ENCODE data around the gene SBF2.

SBF2 gene

DNA sequence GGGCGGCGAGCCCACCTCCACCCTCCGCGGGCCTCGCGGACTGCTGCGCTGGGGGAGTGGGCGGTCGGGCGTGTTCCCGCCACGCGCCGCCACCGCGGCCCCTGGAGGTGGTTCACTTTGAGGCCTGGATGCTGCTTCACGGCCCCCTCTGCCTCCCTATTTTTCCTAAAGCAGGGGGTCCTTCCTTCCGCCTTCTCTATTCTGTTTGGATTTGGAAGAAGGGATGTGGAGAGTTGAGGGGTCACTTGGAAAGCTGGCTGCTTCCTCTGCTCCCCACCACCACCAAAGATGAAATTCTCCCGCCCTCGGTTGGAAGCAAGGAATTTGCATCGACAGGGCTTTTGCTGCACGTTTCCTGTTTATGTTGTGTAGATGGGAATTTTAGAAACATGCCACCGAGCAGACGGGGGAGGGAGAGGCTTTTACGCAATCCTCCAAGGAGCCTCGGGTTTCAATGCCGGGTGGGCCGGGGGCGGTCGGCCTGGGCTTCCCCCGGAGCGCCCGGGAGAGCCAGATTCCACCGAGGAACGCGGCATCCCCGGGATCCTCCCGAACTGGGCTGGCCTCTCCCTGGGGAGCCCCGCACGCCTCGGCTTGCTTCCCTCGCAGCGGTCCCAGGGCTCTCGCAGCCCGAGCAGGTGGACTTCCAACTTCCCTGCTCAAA, 403 bp upstream of the SBF2 start:
- Histone ChIP-seq H3K79me2 (ENCODE audit: control insufficient read depth, low read length) (peaks cover 5% of the 10 kb centered on the region; the same call in 1 of the 2 replicates), H3K27me3 (ENCODE audit: control insufficient read depth, low read length) (peaks cover 37% of the 10 kb centered on the region), H3K4me2 (ENCODE audit: low read length) (peak overlapping the region; percentile 100), H3K9me2 (replicated peaks; ENCODE audit: control insufficient read depth, low read length) (no peaks in the 10 kb centered on the region), H3K27ac (ENCODE audit: low read depth, low read length) (no peak overlapping the region), H4K20me1 (ENCODE audit: control insufficient read depth, insufficient read depth, low read depth, low read length) (no peaks in the 10 kb centered on the region), H3K4me3 (ENCODE audit: low read length) (peak overlapping the region; percentile 97), H3K4me1 (ENCODE audit: control insufficient read depth, low read length) (peaks cover 29% of the 10 kb centered on the region), H3K9me3 (ENCODE audit: control insufficient read depth, insufficient read depth, low read length) (no peaks in the 10 kb centered on the region), H3K36me3 (ENCODE audit: control insufficient read depth, low read length) (no peaks in the 10 kb centered on the region), H3F3A (ENCODE audit: control insufficient read depth, insufficient read depth) (peaks cover 6% of the 10 kb centered on the region; the same call in 1 of the 2 replicates)
- no peak for TF ChIP-seq EZH2phosphoT487 (IDR thresholded peaks at IDR 0.05; ENCODE audit: borderline replicate concordance, low read length)
- TF ChIP-seq, protein P1, sequence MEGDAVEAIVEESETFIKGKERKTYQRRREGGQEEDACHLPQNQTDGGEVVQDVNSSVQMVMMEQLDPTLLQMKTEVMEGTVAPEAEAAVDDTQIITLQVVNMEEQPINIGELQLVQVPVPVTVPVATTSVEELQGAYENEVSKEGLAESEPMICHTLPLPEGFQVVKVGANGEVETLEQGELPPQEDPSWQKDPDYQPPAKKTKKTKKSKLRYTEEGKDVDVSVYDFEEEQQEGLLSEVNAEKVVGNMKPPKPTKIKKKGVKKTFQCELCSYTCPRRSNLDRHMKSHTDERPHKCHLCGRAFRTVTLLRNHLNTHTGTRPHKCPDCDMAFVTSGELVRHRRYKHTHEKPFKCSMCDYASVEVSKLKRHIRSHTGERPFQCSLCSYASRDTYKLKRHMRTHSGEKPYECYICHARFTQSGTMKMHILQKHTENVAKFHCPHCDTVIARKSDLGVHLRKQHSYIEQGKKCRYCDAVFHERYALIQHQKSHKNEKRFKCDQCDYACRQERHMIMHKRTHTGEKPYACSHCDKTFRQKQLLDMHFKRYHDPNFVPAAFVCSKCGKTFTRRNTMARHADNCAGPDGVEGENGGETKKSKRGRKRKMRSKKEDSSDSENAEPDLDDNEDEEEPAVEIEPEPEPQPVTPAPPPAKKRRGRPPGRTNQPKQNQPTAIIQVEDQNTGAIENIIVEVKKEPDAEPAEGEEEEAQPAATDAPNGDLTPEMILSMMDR (IDR thresholded peaks at IDR 0.05; ENCODE audit: low read depth, low read length, poor library complexity, severe bottlenecking): no peak

DNA sequence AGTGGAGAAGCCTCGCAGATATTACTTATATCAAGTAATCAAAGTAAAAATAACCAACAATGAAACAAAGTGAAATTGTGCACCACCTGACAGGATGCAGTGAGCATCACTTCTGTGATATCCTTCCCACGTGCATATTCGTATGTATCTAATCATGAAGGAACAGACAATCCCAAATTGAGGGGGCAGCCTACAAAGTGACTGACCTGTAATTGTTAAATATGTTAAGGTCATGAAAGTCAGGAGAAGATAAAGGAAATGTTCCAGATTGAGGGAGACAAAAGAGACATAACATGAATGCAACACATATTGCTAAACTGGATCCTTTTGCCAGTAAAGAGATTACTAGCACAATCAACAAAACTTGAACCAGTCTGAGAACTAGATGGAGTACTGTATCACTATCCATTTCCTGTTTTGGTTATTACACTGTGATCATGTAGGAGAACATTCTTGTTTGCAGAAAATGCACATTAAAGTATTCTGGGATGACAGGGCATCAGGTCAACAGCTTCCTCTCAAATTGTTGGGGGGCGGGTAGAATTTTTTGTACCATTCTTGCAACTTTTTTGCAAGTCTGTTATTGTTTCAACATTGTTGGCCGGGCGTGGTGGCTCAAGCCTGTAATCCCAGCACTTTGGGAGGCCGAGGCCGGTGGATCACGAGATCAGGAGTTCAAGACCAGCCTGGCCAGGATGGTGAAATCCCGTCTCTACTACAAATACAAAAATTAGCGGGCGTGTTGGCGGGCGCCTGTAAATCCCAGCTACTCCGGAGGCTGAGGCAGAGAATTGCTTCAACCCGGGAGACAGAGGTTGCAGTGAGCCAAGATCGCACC, 2.0 kb downstream of the SBF2 start:
- no peaks in the 10 kb centered on the region for H3K9me2 ChIP-seq (replicated peaks; ENCODE audit: control insufficient read depth, low read length)
- peak overlapping the region; percentile 8; the same call in 1 of the 2 replicates for H3K4me2 ChIP-seq (ENCODE audit: low read length)
- no peaks in the 10 kb centered on the region for H3K9me3 ChIP-seq (ENCODE audit: control insufficient read depth, insufficient read depth, low read length)
- H3K36me3 ChIP-seq (ENCODE audit: control insufficient read depth, low read length): no peaks in the 10 kb centered on the region
- no peak overlapping the region for H3K4me3 ChIP-seq (ENCODE audit: low read length)
- H3K27me3 ChIP-seq (ENCODE audit: control insufficient read depth, low read length): peaks cover 29% of the 10 kb centered on the region
- TF ChIP-seq EZH2phosphoT487 (IDR thresholded peaks at IDR 0.05; ENCODE audit: borderline replicate concordance, low read length): no peak
- TF ChIP-seq, protein P1 (IDR thresholded peaks at IDR 0.05; ENCODE audit: low read depth, low read length, poor library complexity, severe bottlenecking): no peak
- no peaks in the 10 kb centered on the region for H4K20me1 ChIP-seq (ENCODE audit: control insufficient read depth, insufficient read depth, low read depth, low read length)
- H3F3A ChIP-seq (ENCODE audit: control insufficient read depth, insufficient read depth): peaks cover 4% of the 10 kb centered on the region; the same call in 1 of the 2 replicates
- H3K79me2 ChIP-seq (ENCODE audit: control insufficient read depth, low read length): peaks cover 5% of the 10 kb centered on the region; the same call in 1 of the 2 replicates
- H3K4me1 ChIP-seq (ENCODE audit: control insufficient read depth, low read length): peaks cover 29% of the 10 kb centered on the region
- H3K27ac ChIP-seq (ENCODE audit: low read depth, low read length): no peak overlapping the region

DNA sequence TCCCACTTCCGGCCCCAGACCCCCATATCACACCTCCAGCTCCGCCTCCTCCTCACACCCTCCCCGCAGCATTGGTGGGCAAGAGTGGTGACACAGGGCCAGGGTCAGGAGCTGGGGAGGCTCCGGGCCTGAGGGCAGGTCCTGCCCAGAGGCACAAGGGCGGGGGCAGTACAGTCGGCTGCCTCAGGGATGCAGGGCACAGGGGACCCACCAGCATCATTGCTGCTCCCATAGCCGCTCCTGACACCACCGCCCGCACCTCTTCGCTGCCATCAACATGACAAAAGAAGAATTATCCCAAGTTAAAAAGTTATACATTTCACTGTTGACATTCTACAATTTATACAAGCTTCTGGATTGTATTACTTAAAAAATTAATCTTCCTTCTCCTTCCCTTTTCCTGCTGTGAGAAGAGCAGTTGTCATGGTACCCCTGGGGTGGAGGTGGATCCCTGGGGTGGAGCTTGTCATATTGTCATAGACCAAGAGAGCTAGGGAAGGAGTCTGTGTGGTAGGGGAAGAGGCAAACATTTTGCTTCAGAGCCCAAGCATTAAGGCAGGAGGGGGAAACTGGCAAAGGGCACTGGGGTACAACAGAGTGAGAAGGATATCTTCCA, 4.1 kb downstream of the SBF2 start:
- Histone ChIP-seq H3K27me3 (ENCODE audit: control insufficient read depth, low read length) (peaks cover 10% of the 10 kb centered on the region), H3K4me2 (ENCODE audit: low read length) (no peak overlapping the region), H4K20me1 (ENCODE audit: control insufficient read depth, insufficient read depth, low read depth, low read length) (no peaks in the 10 kb centered on the region), H3K79me2 (ENCODE audit: control insufficient read depth, low read length) (peaks cover 5% of the 10 kb centered on the region; the same call in 1 of the 2 replicates), H3K4me3 (ENCODE audit: low read length) (no peak overlapping the region), H3F3A (ENCODE audit: control insufficient read depth, insufficient read depth) (peaks cover 4% of the 10 kb centered on the region; the same call in 1 of the 2 replicates), H3K27ac (ENCODE audit: low read depth, low read length) (no peak overlapping the region), H3K36me3 (ENCODE audit: control insufficient read depth, low read length) (no peaks in the 10 kb centered on the region), H3K9me2 (replicated peaks; ENCODE audit: control insufficient read depth, low read length) (no peaks in the 10 kb centered on the region), H3K9me3 (ENCODE audit: control insufficient read depth, insufficient read depth, low read length) (no peaks in the 10 kb centered on the region), H3K4me1 (ENCODE audit: control insufficient read depth, low read length) (peaks cover 35% of the 10 kb centered on the region)
- TF ChIP-seq EZH2phosphoT487 (IDR thresholded peaks at IDR 0.05; ENCODE audit: borderline replicate concordance, low read length): no peak
- TF ChIP-seq, protein P1 (IDR thresholded peaks at IDR 0.05; ENCODE audit: low read depth, low read length, poor library complexity, severe bottlenecking): no peak
